AG09319 (cell line): Measurements from ENCODE around the gene SRSF11.

Experiments
- DNase-seq: peaks from one replicate; pipeline ENCODE4 v3.0.0-alpha.2; 2010; ENCODE audit warnings: low read depth; ENCODE audit errors: extremely low read depth
- TF ChIP-seq, protein P1 (sequence below): IDR thresholded peaks from 2 replicates; pipeline ENCODE4 v1.5.1; 2011; ENCODE audit warnings: low read depth, mild to moderate bottlenecking, inconsistent platforms, low read length, moderate library complexity

SRSF11 gene

DNA sequence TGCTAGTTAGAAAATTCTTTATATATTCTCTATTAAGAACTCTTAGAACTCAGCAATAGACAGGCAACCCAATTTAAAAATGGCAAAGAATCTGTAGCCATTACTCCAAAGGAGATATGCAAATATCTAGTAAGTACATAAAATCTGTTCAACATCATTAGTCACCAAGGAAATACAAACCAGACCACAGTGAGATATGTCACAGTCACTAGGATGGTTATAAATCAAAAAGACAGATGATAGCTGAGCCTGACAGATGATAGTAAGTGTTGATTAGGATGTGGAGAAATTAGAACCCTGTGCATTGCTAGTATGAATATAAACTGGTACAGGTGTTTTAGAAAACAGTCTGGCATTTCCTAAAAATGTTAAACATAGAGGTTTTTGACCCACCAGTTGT, 26.6 kb downstream of the SRSF11 start:
- TF ChIP-seq, protein P1, sequence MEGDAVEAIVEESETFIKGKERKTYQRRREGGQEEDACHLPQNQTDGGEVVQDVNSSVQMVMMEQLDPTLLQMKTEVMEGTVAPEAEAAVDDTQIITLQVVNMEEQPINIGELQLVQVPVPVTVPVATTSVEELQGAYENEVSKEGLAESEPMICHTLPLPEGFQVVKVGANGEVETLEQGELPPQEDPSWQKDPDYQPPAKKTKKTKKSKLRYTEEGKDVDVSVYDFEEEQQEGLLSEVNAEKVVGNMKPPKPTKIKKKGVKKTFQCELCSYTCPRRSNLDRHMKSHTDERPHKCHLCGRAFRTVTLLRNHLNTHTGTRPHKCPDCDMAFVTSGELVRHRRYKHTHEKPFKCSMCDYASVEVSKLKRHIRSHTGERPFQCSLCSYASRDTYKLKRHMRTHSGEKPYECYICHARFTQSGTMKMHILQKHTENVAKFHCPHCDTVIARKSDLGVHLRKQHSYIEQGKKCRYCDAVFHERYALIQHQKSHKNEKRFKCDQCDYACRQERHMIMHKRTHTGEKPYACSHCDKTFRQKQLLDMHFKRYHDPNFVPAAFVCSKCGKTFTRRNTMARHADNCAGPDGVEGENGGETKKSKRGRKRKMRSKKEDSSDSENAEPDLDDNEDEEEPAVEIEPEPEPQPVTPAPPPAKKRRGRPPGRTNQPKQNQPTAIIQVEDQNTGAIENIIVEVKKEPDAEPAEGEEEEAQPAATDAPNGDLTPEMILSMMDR, result no peak
- no peak for DNase-seq

DNA sequence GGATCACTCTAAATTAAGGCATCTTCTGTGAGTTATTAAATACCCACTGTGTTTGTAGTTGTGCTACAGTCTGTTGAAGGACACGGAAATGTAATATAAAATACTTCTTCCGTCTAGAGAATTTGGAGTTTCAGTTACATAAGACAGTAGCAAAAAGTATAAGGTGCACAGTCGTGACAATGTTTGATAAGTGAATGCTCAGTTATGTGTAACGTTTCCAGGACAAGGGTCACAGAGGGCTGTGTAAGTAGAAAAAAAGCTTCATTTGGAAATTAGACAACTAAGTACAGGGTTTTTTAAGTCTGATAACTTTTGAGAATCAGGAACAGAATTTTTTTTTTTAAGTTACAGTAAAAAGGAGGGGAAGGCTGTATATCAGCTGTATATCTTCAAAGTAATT, 27.5 kb downstream of the SRSF11 start:
- DNase-seq, result no peak
- TF ChIP-seq, protein P1, result no peak

DNA sequence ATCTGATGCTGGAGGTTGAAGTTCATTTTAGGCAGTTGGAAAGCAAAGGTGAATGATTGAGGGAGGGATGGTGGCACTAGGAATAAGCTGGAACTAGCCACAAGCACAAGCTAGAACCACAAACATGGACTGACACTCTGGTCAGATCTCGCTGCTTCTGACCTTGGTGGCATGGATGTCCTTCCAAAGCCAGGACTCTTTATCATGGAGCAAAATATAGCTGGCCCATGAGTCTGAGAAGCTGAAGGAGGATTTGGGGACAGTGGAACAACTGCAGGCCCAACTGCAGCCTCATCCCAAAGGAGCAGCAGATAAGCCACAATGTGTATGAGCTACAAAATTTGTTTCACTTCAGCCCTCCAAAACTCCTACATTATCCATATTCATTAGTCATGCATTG, 35.5 kb downstream of the SRSF11 start:
- DNase-seq, result no peak
- TF ChIP-seq, protein P1, result no peak

DNA sequence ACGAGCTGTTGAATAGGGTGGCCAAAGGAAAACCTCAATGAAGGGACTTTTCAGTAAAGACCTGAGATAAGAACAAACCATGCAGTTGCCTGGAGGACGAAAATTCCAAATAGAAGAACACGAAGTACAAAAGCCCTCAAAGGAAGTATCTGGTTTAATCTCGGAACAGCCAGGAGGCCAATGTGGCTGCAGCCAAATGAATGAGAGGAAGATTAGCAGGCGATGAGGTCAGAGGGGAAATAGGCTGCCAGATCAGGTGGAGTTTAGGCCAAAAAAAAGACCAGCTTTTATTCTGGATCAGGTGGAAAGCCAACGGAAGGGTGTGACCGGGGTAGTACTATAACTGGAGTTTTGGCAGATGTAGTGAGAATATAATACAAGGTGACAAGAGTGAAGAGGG, 43.7 kb downstream of the SRSF11 start:
- no peak for DNase-seq
- TF ChIP-seq, protein P1, result no peak

DNA sequence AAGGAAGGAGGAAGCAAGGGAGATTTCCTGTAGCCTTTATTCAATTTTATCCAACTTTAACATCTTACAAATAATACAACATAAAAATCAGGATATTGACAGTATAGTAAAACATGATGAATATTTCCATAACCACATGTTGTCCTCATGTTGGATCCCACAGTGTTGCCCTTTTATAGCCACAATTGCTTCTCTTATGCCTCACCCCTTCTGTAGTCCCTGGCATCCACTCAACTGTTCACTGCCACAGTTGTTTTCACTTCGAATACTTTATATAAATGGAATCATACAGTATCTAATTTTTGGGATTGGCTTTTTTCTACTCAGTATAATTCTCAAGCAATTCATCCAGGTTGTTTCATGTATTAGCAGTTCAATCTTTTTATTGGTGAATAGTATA, 44.8 kb downstream of the SRSF11 start:
- DNase-seq, result no peak
- TF ChIP-seq, protein P1, result no peak

DNA sequence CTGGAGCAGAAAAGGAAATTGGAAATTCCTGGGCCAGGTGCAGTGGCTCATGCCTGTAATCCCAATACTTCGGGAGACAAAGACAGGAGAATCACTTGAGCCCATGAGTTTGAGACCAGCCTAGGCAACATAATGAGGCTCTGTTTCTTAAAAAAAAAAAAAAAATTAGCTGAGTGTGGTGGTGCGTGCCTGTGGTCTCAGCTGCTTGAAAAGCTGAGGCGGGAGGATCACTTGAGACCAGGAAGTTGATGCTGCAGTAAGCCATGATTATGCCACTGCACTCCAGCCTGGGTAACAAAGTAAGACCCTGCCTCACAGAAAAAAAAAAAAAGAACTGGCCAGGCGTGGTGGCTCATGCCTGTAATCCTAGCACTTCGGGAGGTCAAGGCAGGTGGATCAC, 56.7 kb downstream of the SRSF11 start:
- no peak for DNase-seq

DNA sequence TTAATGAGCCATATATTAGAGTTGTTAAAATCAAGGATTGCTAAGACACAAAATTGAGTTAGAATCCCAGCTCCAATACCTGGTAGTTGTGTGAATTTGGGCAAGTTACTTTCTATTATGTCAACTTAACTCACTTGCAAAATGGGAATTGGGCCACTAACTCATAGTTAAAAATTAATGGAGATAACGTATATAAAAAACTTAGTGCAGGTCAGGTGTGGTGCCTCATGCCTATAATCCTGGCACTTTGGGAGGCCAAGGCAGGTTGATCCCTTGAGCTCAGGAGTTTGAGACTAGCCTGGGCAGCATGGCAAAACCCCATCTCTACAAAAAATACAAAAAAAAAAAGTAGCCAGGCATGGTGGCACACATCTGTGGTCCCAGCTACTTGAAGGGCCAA, 57.5 kb downstream of the SRSF11 start:
- no peak for DNase-seq
- TF ChIP-seq, protein P1, result no peak

More for the DNA sequence above, 56.7 kb downstream of the SRSF11 start:
- TF ChIP-seq, protein P1, result no peak
